OCI-LY7 (cell line): ENCODE measurements around the gene EGR2. TPM values are rescaled to one million over a fixed set of nuclear protein-coding genes. Genes with fewer than 3 reads are reported as not detected.

ENCODE experiments used
- BruUV-seq: library from RNA; stranded (reverse); fragments of 400-500 nt; replicated peaks from 2 replicates; lab custom pipeline; 2021; lab: Mats Ljungman, UMichigan
- CTCF ChIA-PET: fragments of 300-600 bp; sonication (Branson Sonifier 250); formaldehyde crosslinking; loops from one replicate; lab custom pipeline; 2022; ENCODE audit warnings: antibody characterized with exemption; ENCODE audit not compliant: unreplicated experiment; lab: Charles Lee
- POLR2A ChIA-PET: fragments of 300-600 bp; sonication (Branson Sonifier 250); formaldehyde crosslinking; loops from one replicate; lab custom pipeline; 2022; ENCODE audit warnings: antibody characterized with exemption; lab: Charles Lee
- DNase-seq: peaks from one replicate; pipeline ENCODE4 v3.0.0-alpha.2; 2015; ENCODE audit warnings: low spot score
- H2AFZ ChIP-seq: fragments of 200-600 bp; sonication (generic), shearing (Covaris generic); 2 replicates; pipeline ENCODE4 v1.6.1; 2014; ENCODE audit warnings: mild to moderate bottlenecking, antibody characterized with exemption, low read length, moderate library complexity
- H3K27ac ChIP-seq: fragments of 200-600 bp; sonication (generic); 2 replicates; pipeline ENCODE4 v1.5.1; 2014; ENCODE audit warnings: mixed run types, low read depth, mild to moderate bottlenecking, moderate library complexity, low read length, inconsistent platforms; ENCODE audit not compliant: poor library complexity, severe bottlenecking
- H3K36me3 ChIP-seq: fragments of 200-600 bp; sonication (generic); 2 replicates; pipeline ENCODE4 v1.6.1; 2014; ENCODE audit warnings: mild to moderate bottlenecking, antibody characterized with exemption, low read length, moderate library complexity, mixed read lengths; ENCODE audit not compliant: insufficient read depth
- H3K4me1 ChIP-seq: fragments of 200-600 bp; sonication (generic); 2 replicates; pipeline ENCODE4 v1.5.1; 2014; ENCODE audit warnings: mild to moderate bottlenecking, low read length; ENCODE audit not compliant: insufficient read depth, poor library complexity, severe bottlenecking
- H3K4me2 ChIP-seq: fragments of 200-600 bp; sonication (generic); 2 replicates; pipeline ENCODE4 v1.6.1; 2014; ENCODE audit warnings: mild to moderate bottlenecking, low read length
- H3K4me3 ChIP-seq: fragments of 200-600 bp; sonication (generic); 2 replicates; pipeline ENCODE4 v1.5.1; 2014; ENCODE audit warnings: mild to moderate bottlenecking, low read depth, low read length; ENCODE audit not compliant: poor library complexity, severe bottlenecking
- H3K79me2 ChIP-seq: fragments of 200-600 bp; sonication (generic); 2 replicates; pipeline ENCODE4 v1.6.1; 2016; ENCODE audit warnings: low read depth, mild to moderate bottlenecking, low read length, moderate library complexity, mixed read lengths; ENCODE audit not compliant: insufficient read depth
- H3K9me2 ChIP-seq: fragments of 200-600 bp; sonication (generic); 2 replicates; pipeline ENCODE4 v1.6.1; 2016; ENCODE audit warnings: mild to moderate bottlenecking, low read length, mixed read lengths; ENCODE audit not compliant: insufficient read depth
- H3K9me3 ChIP-seq: fragments of 200-600 bp; sonication (generic); 2 replicates; pipeline ENCODE4 v1.6.1; 2014; ENCODE audit warnings: mild to moderate bottlenecking, mixed run types, low read length, mixed read lengths
- H4K20me1 ChIP-seq: fragments of 200-600 bp; sonication (generic); 2 replicates; pipeline ENCODE4 v1.6.1; 2014; ENCODE audit warnings: mild to moderate bottlenecking, antibody characterized with exemption, low read length, moderate library complexity, mixed read lengths; ENCODE audit not compliant: insufficient read depth
- CTCF ChIP-seq: fragments of 200-600 bp; sonication (generic); conservative IDR thresholded peaks from 2 replicates; pipeline ENCODE4 v1.5.1; 2014; ENCODE audit warnings: mild to moderate bottlenecking, antibody characterized with exemption, low read length, moderate library complexity, mixed read lengths
- EZH2phosphoT487 ChIP-seq: fragments of 200-600 bp; sonication (generic); IDR thresholded peaks from 2 replicates; pipeline ENCODE4 v1.6.1; 2018; ENCODE audit warnings: low read depth, borderline replicate concordance, mild to moderate bottlenecking, mixed run types, antibody characterized with exemption, low read length, moderate library complexity, mixed read lengths
- intact Hi-C: fragments of 100-400 bp; cut with micrococcal nuclease; formaldehyde crosslinking; loops from one replicate; pipeline ENCODE4 v1.10.0; 2022; ENCODE audit not compliant: unreplicated experiment
- total RNA-seq, 2 experiments: library from RNA; depleted of rRNA in 1 of 2; stranded (reverse); fragments of >200 nt in 1 of 2; shearing (Covaris generic) in 1 of 2; gene quantifications; 2 replicates each; pipeline ENCODE4 v1.2.3, GENCODE V29; 2014 to 2022

The EGR2 gene
- total RNA-seq, 2 experiments from 2014 or later: 0.19 TPM; not detected in 1

- no peak overlapping the region for H3K4me2 ChIP-seq
- no peaks in the 10 kb centered on the region for H3K9me2 ChIP-seq
- BruUV-seq: no TSS peak
- no peak for DNase-seq
- no peaks in the 10 kb centered on the region for H3K79me2 ChIP-seq
- no peaks in the 10 kb centered on the region for H3K9me3 ChIP-seq
- intact Hi-C loops: no loop called here
- TF ChIP-seq CTCF (no peak), EZH2phosphoT487 (no peak)
- CTCF ChIA-PET: no interaction called here
- no peak overlapping the region for H3K4me3 ChIP-seq
- no peaks in the 10 kb centered on the region for H3K36me3 ChIP-seq
- H4K20me1 ChIP-seq: no peaks in the 10 kb centered on the region
- no peak overlapping the region for H3K27ac ChIP-seq
- no peaks in the 10 kb centered on the region for H3K4me1 ChIP-seq
- POLR2A ChIA-PET: no interaction called here
- no peak overlapping the region for H2AFZ ChIP-seq
Observed at GRCh38 chr10:62792261-62792660, 23.9 kb downstream of the EGR2 start.

GRCh38 chr10:62790571-62790970 is 25.6 kb downstream of the EGR2 start:
- H4K20me1 ChIP-seq: no peaks in the 10 kb centered on the region
- DNase-seq: no peak
- no peaks in the 10 kb centered on the region for H3K36me3 ChIP-seq
- H3K4me2 ChIP-seq: no peak overlapping the region
- TF ChIP-seq CTCF (no peak), EZH2phosphoT487 (no peak)
- H2AFZ ChIP-seq: no peak overlapping the region
- no peaks in the 10 kb centered on the region for H3K9me3 ChIP-seq
- H3K4me3 ChIP-seq: no peak overlapping the region
- CTCF ChIA-PET: no interaction called here
- H3K9me2 ChIP-seq: no peaks in the 10 kb centered on the region
- no peaks in the 10 kb centered on the region for H3K4me1 ChIP-seq
- no TSS peak for BruUV-seq
- H3K79me2 ChIP-seq: no peaks in the 10 kb centered on the region
- H3K27ac ChIP-seq: no peak overlapping the region
- POLR2A ChIA-PET: interaction anchor here (0.6 kb wide), 1 partner anchor 228 kb away, joined by 3 read pairs; no protein-coding TSS in a partner anchor
- intact Hi-C loops: no loop called here

- Histone ChIP-seq H3K27ac (no peak overlapping the region), H2AFZ (no peak overlapping the region), H3K4me1 (no peaks in the 10 kb centered on the region), H4K20me1 (no peaks in the 10 kb centered on the region), H3K36me3 (no peaks in the 10 kb centered on the region), H3K79me2 (no peaks in the 10 kb centered on the region), H3K9me3 (no peaks in the 10 kb centered on the region), H3K4me2 (no peak overlapping the region), H3K4me3 (no peak overlapping the region), H3K9me2 (no peaks in the 10 kb centered on the region)
- BruUV-seq: no TSS peak
- DNase-seq: no peak
- intact Hi-C loops: no loop called here
- TF ChIP-seq CTCF (no peak), EZH2phosphoT487 (no peak)
- POLR2A ChIA-PET: interaction anchor here (0.6 to 0.7 kb wide), 2 partner anchors 10 to 228 kb away, joined by 3 read pairs; no protein-coding TSS in a partner anchor
- CTCF ChIA-PET: no interaction called here
Observed at GRCh38 chr10:62790019-62790555, 26.1 kb downstream of the EGR2 start.
